Right ventricle myocardium inferior (tissue), 1 donor: ENCODE measurements around the gene WHRN. TPM values are rescaled to one million over a fixed set of nuclear protein-coding genes. Genes with fewer than 3 reads are reported as not detected.

ENCODE experiments used
- ATAC-seq: fragments of 200-7000 bp; cut with Tn5 transposase; one replicate; pipeline ENCODE4 v1.9.1; 2020; ENCODE audit warnings: mild to moderate bottlenecking, moderate library complexity
- DNase-seq: peaks from one replicate; pipeline ENCODE4 v3.0.0; 2021; ENCODE audit errors: missing footprints
- intact Hi-C: fragments of 100-400 bp; cut with DNase I; formaldehyde crosslinking; loops from one replicate; pipeline ENCODE4 v1.11.0; 2022
- total RNA-seq: library from RNA; stranded (reverse); fragmentation: NEBNext Ultra II Directional; extraction: Animal tissue kit (Norgen Biotek cat#: 25700); gene quantifications from one replicate; pipeline ENCODE4 v1.2.1, GENCODE V29; 2021
- donor health status: DM: no; HTN: yes; CAD: no; lungs with severe emphysema.

Gene WHRN
- total RNA-seq, 1 donor from 2014 or later = 0.49 TPM

DNA sequence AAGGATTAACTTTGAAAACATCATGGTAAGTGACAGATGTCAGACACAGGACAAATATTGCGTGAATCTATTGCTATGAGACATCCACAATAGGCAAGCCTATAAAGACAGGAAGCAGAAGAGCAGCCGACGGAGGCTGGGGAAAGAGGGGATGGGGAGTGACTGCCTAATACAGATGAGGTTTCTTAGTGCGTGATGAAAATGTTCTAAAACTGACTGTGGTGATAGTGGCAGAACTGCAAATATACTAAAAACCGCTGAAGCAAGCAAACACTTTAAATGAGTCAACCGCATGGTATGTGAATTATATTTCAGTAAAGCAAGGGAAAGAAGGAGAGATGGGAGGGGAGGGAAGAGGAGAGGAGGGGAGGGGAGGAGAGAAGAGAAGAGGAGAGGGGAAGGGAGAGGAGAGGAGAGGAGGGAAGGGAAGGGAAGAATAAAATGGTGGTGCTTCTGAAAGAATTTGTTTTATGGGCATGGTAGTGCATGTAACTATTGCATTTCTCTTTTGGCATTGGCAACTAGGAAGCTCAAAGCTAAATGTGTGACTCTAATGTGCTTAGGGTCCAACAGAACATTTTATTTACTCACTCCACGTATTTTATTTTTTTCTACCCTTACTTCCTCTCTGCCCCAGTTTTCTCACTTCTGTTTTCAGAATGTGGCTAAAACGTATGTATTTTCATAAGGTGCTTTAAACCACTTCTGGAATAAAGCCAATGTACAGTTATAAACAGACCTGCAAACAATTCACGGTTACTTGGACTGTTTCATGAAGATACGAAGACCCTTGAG lies 138.7 kb downstream of the WHRN start:
- intact Hi-C loops = no loop called here
- ATAC-seq (no peak), DNase-seq (no peak)

DNA sequence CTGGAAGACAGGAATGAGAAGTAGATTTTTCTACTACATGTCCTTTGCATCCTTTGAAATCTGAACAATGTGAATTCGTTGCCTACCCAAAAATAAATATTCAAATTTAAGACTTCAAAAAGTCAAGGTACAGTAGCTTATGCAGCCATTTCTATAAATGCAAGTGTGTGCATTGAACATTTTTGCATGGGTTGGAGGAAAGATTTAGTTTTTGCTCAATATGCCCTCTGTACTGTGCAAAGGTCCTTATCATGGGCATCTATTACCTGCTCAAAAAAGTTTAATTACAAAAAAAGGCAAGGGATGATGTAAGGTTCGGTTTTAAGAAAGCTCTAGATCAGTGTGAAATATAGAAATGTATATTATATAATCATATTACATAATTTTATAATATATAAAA lies 140.1 kb downstream of the WHRN start:
- intact Hi-C loops = no loop called here
- ATAC-seq (no peak), DNase-seq (no peak)

DNA sequence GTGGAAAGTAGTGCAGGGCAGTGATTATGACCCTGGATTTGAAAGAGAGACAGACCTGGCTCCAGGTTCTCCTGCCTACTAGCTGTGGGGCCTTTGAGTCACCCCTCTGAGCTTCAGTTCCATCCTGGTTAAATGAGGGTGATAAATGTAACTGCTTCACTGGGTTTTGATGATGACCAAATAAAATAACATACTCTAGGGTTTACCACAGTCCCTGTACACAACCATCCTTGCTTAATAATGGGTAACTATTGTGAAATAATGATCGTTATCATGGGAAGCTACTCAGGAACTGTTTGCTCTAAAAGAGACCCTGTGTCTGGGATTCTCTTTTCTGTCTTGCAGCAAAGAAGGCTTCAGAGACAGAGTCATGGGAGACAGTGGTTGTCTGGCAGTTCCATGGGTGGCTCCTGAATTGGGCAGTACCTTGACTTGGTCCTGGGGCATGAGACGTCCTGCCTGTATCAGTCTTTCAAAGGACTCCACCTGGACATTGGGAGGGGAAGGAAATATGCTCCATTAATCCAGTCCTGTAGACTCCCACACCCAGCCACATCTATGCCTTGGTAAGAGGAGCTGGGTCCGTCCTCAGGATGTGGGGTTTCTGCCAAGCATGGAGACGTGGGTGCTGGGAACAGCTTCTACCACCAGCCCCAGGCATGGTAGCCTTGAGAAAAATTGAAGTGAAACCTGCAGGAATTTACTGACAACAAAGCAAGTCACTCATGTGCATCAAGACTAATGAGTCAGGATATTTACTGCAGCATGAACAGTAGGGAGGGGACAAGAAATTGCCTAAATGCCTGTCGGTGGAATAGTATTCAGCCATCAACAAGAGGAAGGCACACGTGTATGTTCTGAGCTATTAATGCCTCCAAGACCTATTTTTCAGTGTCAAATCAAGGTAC lies 140.9 kb downstream of the WHRN start:
- ATAC-seq = no peak
- intact Hi-C loops = no loop called here
- DNase-seq = no peak

DNA sequence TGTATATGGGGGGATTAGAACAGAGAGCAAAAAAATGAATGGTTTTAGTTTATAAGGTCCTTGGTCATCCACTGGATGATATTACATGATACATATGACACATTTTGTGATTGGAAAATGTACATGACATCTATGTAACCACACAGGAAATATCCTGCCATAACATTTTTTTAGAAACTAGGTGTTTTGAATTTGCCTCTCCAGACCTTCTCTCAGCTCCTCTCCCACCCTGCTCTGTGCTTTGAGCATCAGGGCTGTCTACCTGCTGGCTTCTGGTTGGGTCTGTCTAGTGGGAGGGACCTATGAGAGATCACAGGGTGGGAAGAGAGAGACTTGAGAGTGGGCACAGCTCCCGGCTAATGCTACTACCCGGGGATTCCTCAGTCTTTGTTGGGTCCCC lies 141.8 kb downstream of the WHRN start:
- no peak for ATAC-seq
- no peak for DNase-seq
- intact Hi-C loops = no loop called here

DNA sequence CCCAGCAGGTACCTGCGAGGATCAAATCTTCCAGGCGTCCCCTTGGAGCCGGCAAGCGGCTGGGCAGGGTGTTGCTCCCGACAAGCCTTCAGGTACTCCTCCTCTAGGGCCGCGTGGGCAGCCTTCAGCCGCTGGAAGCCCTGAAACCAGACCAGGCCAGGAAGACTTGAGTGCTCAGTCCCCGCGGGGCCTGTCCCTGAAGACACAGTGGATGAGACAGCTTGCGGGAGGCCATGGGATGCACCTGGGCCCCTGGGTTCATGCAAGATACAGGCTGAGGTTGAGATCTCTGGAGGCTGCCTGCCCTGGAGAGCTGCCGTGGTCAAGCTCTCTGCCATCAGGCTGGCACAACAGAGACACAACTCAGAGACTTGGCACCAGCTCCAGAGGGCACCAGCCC lies 142.9 kb downstream of the WHRN start:
- intact Hi-C loops = no loop called here
- ATAC-seq (no peak), DNase-seq (no peak)

DNA sequence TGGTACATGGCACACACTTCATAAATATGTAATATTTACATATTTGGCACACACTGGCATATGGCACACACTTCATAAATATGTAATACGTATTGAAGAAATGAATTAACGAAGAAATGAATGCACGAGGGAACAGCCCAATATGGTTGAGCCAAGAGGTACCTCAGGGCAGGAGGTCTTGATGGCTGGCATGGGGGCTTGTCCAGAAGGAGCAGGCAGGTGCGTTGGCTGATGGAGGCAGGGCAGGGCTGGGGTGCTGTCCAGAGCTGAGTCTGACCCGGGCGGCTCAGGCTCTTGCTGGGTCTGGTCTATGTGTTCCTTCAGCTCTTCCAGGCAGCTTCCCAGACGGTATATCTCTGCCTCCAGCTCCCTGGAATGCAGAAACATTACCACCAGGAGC lies 143.7 kb downstream of the WHRN start:
- ATAC-seq = no peak
- no peak for DNase-seq
- intact Hi-C loops = no loop called here

DNA sequence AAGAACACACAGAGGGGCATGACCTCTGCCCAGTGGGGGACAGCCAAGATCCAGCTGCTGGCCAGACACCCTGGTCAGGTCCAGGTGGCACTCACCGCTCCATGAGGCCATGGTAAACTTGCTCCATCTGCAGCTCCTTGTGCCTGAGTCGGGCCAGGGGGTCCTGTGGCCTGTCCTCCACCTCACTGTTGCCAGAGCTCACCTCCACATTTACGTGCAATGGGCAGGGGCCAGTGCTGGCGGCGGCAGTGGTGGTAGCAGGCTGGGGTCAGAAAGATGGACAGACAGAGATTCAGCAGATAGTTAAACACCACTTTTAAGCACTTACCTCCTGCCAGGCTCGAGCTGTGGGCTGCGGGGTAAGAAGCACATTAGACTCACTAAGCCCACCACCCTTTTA lies 145.5 kb downstream of the WHRN start:
- ATAC-seq (no peak), DNase-seq (no peak)
- intact Hi-C loops = no loop called here

DNA sequence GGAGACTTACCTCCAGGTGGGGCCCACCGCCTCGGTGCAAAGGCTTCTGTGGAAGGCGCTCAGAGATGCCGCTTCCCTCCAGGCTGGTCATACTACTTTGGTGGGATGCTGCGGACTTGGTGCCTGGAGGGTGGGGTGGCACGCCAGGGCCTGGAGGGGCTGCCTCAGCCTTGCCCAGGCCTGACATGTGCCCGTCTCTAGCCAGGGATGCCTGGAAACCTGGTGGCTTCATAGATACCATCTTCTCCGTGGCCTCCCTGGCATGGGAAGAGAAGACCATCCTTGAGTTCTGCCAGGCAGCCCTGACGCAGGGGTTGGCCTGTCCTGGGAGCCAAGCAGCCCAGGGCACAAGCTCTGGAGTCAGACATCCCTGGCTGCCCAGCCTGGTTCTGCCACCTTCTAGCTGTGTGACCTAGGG lies 147.4 kb downstream of the WHRN start:
- intact Hi-C loops = no loop called here
- no peak for DNase-seq
- ATAC-seq = no peak

DNA sequence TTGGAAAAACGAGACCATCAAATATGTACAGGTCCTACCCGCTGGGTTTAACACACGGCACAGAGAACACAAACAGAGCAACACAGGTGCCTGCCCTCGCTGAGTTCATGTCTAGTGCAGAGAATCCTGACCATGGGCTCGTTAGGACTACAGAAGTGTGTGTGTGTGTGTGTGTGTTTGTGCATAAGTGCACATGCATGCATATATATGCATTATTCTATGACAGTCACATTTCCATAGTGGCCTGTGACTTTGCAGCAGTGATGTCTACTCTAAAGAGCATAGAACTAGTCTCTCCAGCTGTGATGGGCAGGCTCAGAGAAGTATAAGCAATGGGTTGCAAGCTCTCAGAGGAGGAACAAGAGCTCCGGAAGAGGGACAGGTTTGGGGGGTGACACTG lies 147.9 kb downstream of the WHRN start:
- ATAC-seq (no peak), DNase-seq (no peak)
- intact Hi-C loops = no loop called here

DNA sequence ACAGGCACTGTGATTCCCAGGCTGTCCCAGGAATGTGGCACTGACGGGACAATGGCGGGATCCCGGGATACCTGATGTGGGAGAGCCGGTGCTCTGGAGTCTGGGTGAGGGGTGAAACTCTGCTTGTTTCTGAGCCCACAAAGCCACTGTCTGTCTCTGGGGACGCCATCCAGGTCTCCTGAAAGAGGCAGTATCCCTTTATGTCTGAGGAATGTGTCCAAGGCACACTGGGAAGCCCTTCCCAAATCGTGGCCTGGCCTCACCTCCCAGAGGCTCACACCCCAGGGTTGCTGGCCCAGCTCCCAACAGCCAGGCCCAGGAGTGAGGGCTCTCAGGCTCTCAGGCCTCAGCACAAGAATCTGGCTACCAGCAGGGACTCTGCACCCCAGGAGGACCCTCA lies 148.5 kb downstream of the WHRN start:
- DNase-seq (no peak), ATAC-seq (peak; percentile 30)
- intact Hi-C loops = no loop called here

DNA sequence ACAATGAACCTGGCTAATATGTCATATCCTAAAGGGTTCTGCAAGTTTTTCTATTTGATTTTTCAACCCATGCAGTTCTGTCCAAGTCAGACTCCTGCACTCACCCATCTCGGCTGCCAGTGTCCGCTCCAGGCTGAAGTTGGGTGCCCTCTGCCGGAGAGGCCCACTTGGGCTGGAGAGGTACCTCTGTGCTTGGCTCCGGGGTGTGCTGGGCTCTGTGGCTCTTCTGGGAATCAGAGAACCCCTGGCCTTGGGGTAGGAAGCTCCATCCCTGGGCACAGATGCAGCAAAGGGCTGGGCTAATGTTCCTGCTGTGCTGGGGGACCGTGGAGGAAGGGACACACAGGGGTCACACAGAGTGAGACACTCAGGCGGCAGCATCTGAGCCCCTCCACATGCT lies 149.5 kb downstream of the WHRN start:
- DNase-seq = no peak
- ATAC-seq = no peak
- intact Hi-C loops = no loop called here

Other genes with a start within 250 kb of the WHRN start
- 0.51 TPM for gene ORM1, start 182.4 kb downstream of the WHRN start, total RNA-seq
- not detected for gene ORM2, start 175.6 kb downstream of the WHRN start, total RNA-seq
- 7.1 TPM for gene AKNA, start 117.5 kb downstream of the WHRN start, total RNA-seq
- gene ATP6V1G1, start 82.3 kb upstream of the WHRN start, total RNA-seq = 58.0 TPM
- 3.5 TPM for gene TMEM268, start 105.8 kb upstream of the WHRN start, total RNA-seq
- not detected for gene TEX53, start 152.3 kb upstream of the WHRN start, total RNA-seq
- not detected for gene TEX48, start 176.7 kb upstream of the WHRN start, total RNA-seq